A172 (cell line): ENCODE measurements around the gene ELL2. TPM values are rescaled to one million over a fixed set of nuclear protein-coding genes. Genes with fewer than 3 reads are reported as not detected.
"Not testable (repeated sequence)": the region's sequence is repeated elsewhere in the genome, so short reads cannot be mapped to it uniquely, and the experiment has no call there.

ENCODE experiments used
- DNase-seq: peaks from one replicate; pipeline ENCODE4 v3.0.0-alpha.2; 2015; ENCODE audit warnings: low spot score
- total RNA-seq: library from RNA; depleted of rRNA; stranded (reverse); fragments of >200 nt; shearing (Covaris generic); gene quantifications from 2 replicates; pipeline ENCODE4 v1.2.3, GENCODE V29; 2014

The ELL2 gene
- total RNA-seq, 1 experiment from 2014 or later, result 82.5 TPM

- DNase-seq, result no peak
Observed at GRCh38 chr5:95909738-95910137, 51.9 kb downstream of the ELL2 start.

DNA sequence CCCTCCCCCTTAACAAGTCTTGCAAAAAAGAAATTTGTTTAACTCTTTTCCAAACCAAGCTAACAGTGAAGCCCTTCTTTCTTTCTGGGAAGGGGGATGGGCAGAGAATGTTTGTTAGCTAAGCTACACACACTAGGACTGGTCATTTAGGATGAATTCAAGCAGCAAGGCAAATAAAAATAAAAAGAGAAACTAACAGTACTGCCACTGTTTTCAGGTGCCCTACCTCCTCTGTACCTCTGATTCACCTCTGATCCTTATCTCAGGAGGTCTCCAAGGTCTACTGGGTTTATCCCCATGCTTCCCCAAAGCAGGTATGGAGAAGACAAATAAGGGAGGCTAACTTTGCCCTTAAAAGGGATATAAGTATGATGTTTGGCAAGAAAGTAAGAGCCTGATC is 52.9 kb downstream of the ELL2 start:
- DNase-seq, result no peak

DNA sequence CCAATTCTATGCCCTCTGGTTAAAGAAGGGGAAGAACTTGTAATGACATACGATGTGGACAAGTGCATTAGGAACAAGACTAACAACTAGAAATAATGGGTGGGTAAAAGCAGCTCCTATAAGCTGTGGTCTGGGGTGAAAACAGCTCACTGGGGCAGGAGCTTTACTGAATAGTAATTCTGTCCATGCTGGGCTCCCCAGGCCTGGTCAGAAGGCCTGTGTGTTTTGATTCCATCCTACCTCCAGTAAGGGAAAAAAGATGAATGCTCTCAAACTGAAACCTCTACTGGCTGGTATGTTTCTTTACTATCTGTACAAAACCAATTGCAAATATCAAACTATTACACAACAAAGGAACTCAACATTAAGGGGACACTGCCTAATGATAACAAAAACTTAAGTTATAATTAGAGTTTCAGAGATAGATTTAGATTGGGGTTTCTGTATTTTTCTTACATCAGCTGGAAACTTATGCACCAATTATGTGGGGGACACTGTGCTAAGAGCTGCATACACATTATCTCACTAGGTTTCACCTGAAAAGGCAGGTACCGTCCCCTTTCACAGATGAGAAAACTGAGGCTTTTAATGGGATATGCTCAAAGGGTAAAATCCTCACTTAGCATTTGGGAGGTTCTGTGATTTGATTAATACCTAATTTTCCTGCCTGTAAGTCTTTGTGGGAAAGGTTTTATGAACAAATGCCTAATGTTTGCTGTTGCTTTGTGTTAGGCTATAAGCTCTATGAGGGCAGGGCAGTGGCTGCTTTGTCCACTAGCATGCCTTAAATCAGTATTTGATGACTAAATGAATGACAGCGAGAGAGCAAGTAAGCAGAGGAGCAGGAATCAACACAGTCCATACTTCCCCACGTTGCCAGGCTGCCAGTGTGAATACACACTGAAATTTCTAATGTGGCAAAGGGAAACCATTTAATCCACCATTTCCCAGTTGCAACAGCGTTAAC is 53.6 kb downstream of the ELL2 start:
- DNase-seq, result no peak

GRCh38 chr5:95907067-95907705 is 54.5 kb downstream of the ELL2 start:
- no peak for DNase-seq

GRCh38 chr5:95906398-95906797 is 55.3 kb downstream of the ELL2 start:
- DNase-seq, result not testable (repeated sequence)

DNA sequence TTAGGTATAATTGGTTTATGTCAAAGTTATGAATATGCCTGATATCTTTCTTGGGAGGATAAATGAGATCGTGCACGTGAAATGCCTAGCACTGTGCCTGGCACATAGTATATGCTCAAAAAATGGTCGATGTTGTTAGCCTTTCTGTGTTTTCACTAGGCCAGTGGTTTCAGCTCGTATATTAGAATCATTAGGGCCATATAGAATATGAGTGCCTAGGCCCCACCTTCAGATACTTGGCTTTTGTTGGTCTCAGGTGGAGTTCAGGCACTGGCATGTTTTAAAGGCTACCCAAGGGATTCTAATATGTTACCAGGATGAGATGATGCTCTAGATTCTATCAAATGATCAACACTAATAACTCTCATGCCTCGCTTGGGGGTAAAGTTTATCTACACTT is 56.8 kb downstream of the ELL2 start:
- no peak for DNase-seq

- DNase-seq, result no peak
Observed at GRCh38 chr5:95903838-95904237, 57.8 kb downstream of the ELL2 start.

DNA sequence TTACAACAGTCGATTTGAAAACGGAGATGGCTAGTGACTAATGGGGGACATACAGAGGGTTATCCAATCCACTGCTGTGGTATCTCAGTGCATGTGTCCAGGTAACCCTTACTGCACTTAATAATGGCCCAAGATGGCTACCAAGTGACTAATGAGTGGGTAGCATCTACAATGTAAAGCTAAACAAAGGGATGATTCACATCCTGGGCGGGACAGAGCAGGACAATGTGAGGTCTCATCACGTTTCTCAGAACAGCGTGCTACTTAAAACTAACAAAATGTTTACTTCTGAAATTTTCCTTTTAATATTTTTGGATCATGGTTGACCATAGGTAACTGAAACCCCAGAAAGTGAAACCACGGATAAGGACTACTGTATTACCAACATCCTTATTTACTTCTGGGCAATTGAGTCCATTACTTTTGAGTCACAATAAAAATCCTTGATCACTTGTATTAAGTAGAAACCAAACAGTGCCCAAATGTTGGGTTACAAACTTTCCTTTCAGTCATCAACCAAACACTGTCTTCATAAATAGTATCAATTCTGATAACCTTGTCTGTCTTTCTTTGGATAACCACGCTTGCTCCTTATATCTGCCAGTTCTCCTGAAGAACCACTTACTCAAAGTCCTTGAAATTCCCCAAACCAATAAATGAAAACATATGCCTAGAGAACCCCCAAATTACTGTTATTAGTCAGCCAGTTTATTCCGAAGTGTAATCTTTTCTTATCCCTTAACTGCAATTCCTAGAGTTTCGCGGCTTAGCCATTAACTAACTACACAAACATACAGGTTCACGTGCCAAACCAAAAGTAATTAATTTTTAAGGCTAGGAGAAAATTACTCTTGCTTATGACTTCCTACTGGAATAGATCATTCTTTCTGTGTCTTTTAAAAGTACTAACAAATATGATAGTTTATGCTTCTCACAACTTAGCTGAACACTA is 59.7 kb downstream of the ELL2 start:
- peak; percentile 94 for DNase-seq

DNA sequence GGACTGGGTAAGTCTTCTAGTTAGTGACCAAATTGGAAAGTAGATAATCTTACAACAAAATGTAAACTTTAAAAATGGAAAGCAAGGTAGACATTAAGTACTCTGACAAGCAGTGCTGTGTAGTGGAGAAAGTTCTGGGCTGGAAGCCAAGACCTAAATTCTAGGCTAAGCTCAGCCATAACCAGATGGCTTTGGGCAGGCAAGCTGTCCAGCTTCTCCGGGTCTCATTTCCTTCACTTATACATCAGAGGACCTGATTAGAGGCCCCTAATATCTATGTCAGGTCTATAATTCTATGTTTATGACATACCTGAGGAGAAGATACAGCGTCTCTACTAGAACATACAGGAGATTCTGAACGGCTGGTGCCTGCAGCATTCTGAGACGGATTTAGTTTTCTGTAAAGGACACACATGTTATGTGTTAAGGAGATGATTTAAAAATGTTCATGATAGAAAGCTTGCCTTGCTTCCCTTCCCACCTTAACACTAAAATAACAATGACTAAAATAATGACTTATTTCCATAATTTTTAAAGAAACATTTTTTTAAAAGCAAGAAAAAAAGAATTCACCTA is 61.2 kb downstream of the ELL2 start:
- DNase-seq, result peak; percentile 30

DNA sequence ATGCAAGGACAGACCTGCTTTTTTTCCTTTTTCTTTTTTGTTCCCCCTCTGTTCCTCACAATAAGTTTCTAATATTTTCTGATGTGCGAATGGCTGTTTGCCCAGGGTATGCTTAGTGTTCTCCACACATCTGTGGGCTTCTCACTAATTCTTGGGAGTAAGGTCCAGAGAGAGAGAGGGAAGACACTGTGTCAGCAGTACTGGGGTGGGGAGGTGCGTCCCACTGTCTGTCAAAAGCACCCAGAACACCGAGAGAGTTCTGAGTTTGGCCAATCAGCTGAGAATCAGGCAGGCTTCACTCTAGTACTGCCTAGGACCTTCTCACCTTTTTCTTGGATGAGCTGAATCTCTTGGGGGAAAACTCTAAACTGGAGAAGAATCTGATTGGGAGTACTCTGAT is 61.8 kb downstream of the ELL2 start:
- no peak for DNase-seq

DNA sequence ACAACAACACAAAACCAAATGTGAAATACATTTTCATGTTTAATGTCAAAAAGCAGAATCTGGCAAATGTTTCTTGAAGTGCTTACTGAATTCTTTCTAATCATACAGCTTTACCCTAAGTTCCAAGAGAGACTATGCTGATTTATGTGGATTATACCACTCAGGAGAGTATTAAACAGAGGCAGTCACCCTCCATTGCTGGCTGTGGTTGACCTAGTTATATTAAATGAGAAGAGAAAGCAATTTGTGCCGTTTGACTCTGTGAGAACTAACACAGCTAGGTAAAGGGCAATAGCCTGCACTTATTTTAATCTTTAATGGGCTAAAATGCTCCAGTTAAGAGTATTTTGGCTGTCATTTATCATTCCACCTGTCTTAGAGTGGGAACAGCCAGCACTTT is 62.6 kb downstream of the ELL2 start:
- no peak for DNase-seq

DNA sequence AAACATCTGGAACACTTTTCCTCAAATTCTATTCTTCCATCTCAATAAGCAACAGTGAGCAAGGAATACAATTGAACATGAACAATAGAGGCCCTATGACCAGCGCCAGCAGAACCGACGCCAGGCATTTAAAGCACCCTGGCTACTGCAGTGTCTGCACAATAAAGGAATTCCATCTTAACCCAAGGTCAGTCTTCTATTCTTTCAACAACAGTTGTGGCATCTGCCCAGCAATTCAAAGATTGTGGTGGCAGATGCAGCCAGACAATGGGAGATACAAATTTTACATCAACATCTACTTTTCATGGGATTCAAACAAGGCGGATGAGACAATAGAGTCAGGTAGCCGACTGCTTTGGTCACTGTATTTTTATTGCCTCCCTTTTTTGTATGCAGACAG is 65.9 kb downstream of the ELL2 start:
- no peak for DNase-seq

- DNase-seq, result no peak
Observed at GRCh38 chr5:95895251-95895650, 66.4 kb downstream of the ELL2 start.

GRCh38 chr5:95892784-95893354 is 68.8 kb downstream of the ELL2 start:
- DNase-seq, result peak; percentile 57

DNA sequence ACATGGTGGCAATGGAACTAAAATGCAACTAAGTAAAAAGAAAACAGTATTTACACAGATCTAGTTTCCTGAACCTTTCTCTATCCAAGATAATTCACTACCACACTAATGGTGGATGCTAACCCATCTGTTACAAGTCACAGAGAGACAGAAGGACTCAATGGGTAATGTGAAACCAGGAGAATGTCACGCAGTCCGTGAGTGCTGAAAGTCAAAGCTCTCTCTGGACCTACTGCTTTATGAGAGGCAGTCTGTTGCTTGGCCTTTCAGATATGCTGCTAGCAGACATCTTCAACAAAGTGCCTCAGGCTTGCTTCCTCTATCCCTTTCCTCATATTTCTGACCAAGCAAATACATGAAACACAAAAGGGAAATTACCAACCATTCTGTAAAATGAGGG is 70.2 kb downstream of the ELL2 start:
- DNase-seq, result no peak

DNA sequence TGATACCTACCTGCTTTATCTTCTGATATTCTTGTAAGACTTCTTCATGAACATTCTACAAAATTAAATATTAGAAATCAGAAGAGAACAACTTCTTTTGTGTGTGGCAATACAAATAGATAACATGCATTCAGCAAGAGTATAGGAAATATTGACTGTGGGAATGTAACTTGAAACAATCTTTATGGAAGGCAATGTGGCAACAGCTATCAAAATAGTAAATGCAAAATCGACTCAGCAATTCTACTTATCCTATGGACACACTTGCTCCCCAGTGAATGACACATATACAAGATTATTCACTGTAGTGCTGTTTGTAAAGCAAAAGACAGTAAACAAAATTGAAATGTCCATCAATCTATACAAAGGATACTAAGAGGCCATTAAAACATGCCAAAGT is 72.6 kb downstream of the ELL2 start:
- no peak for DNase-seq

DNA sequence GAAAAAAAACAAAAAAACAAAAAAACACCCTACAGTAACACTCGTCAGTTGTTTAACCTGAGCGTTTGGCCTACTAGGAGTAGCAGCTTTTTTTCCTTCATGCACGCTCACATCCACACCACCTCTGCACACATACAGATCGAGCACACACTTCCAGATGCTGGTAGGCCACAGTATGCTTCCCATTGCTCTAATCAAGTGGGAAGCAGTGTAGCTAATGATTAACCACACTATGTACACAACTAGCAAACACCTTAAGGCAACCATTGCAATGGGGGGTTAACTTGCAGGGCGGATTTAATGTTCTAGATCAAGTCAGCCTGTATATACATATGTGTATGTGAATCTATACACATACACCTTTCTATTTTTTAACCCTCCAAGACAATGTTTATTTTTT is 73.7 kb downstream of the ELL2 start:
- no peak for DNase-seq

DNA sequence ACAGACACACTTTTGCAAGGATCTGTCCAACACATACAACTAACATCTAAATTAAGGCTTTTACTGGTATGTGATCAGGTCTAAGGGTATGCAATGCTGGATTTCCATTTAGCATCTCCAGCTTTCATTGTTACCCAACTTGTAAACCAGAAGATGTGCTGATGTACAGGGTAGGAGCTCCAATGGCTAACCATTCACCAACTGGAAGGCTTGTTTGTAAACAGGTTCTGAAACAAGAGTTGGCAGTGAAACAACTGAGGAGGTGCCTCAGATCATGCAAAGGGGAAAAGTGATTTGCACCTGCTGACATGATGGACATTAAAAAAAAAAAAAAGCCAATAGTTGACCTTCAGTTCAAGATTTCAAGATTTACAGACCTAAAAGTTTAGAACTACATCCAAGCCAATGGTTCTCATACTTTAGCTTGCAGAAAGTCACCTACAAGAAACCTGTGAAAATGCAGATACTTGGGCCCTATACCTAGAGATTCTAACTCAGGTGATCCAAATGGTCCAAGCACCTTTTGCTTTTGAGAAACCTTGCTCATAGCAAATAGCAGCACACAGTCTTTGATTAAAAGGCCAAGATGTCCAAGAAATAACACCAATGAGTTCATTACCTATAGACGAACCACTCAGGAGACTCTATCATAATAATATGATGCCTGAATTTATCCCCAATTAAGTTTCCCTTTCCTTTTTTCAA is 75.2 kb downstream of the ELL2 start:
- DNase-seq, result no peak

GRCh38 chr5:95884511-95884910 is 77.1 kb downstream of the ELL2 start:
- no peak for DNase-seq

- DNase-seq, result peak; percentile 35
Observed at GRCh38 chr5:95884017-95884325, 77.7 kb downstream of the ELL2 start.
